Stimulated activated CD8-positive, alpha-beta memory T cell treated with anti-CD3 and anti-CD28 coated beads, Interleukin-15, amount 100 ng/mL, for 1 hour (primary cell): ENCODE measurements around the gene CD300LG.
"Not testable (repeated sequence)": the region's sequence is repeated elsewhere in the genome, so short reads cannot be mapped to it uniquely, and the experiment has no call there.

ENCODE experiments used
- DNase-seq: peaks from one replicate; pipeline ENCODE4 v3.0.0-alpha.2; 2020; ENCODE audit warnings: low read depth

The CD300LG gene

GRCh38 chr17:43855061-43855460 is 8.1 kb downstream of the CD300LG start:
- DNase-seq = no peak

- DNase-seq = no peak
Measured at GRCh38 chr17:43856141-43856540, 9.2 kb downstream of the CD300LG start.

GRCh38 chr17:43857141-43857540 is 10.2 kb downstream of the CD300LG start:
- DNase-seq = no peak

GRCh38 chr17:43857957-43858600 is 11.1 kb downstream of the CD300LG start:
- DNase-seq = no peak

- no peak for DNase-seq
Measured at GRCh38 chr17:43860077-43860725, 13.2 kb downstream of the CD300LG start.

GRCh38 chr17:43860927-43861622 is 14.1 kb downstream of the CD300LG start:
- DNase-seq = no peak

GRCh38 chr17:43861960-43862359 is 15.0 kb downstream of the CD300LG start:
- no peak for DNase-seq

- DNase-seq = no peak
Measured at GRCh38 chr17:43864161-43864984, 17.4 kb downstream of the CD300LG start.

- DNase-seq = no peak
Measured at GRCh38 chr17:43868226-43868994, 21.4 kb downstream of the CD300LG start.

- not testable (repeated sequence) for DNase-seq
Measured at GRCh38 chr17:43869031-43869430, 22.1 kb downstream of the CD300LG start.

- no peak for DNase-seq
Measured at GRCh38 chr17:43871946-43872690, 25.1 kb downstream of the CD300LG start.

- no peak for DNase-seq
Measured at GRCh38 chr17:43873091-43873490, 26.1 kb downstream of the CD300LG start.

GRCh38 chr17:43873815-43874214 is 26.8 kb downstream of the CD300LG start:
- DNase-seq = no peak

GRCh38 chr17:43874293-43874692 is 27.3 kb downstream of the CD300LG start:
- DNase-seq = no peak

- DNase-seq = no peak
Measured at GRCh38 chr17:43875476-43876147, 28.6 kb downstream of the CD300LG start.

- DNase-seq = no peak
Measured at GRCh38 chr17:43877031-43877430, 30.1 kb downstream of the CD300LG start.

GRCh38 chr17:43877451-43878155 is 30.6 kb downstream of the CD300LG start:
- DNase-seq = no peak

- peak; percentile 42 for DNase-seq
Measured at GRCh38 chr17:43878260-43879175, 31.5 kb downstream of the CD300LG start.
